Measurements from ENCODE around the gene ARMC8. TPM values are rescaled to one million over a fixed set of nuclear protein-coding genes. Genes with fewer than 3 reads are reported as not detected.

Gene ARMC8
- total RNA-seq, 1 donor from 2014 or later: 46.0 TPM

- Mint-ChIP-seq H3K4me1 (peaks cover 7% of the 10 kb centered on the region), H3K9me3 (peaks cover 3% of the 10 kb centered on the region), H3K27me3 (no peaks in the 10 kb centered on the region), H3K36me3 (ENCODE audit: low read depth) (peaks cover 18% of the 10 kb centered on the region), H3K4me3 (no peak overlapping the region), H3K27ac (no peak overlapping the region)
- no peak for DNase-seq
- intact Hi-C loops (cut with micrococcal nuclease): no loop called here
These were observed 18.4 kb downstream of the ARMC8 start for GRCh38 chr3:138205527-138205926.

GRCh38 chr3:138206196-138206595 is 19.1 kb downstream of the ARMC8 start:
- DNase-seq: no peak
- Mint-ChIP-seq H3K4me1 (peaks cover 7% of the 10 kb centered on the region), H3K27ac (no peak overlapping the region), H3K27me3 (no peaks in the 10 kb centered on the region), H3K36me3 (ENCODE audit: low read depth) (peaks cover 18% of the 10 kb centered on the region), H3K4me3 (no peak overlapping the region), H3K9me3 (peaks cover 3% of the 10 kb centered on the region)
- intact Hi-C loops (cut with micrococcal nuclease): no loop called here

GRCh38 chr3:138210528-138210927 is 23.4 kb downstream of the ARMC8 start:
- H3K4me3 Mint-ChIP-seq: no peak overlapping the region
- no peaks in the 10 kb centered on the region for H3K4me1 Mint-ChIP-seq
- H3K36me3 Mint-ChIP-seq (ENCODE audit: low read depth): peaks cover 17% of the 10 kb centered on the region
- intact Hi-C loops (cut with micrococcal nuclease): no loop called here
- no peaks in the 10 kb centered on the region for H3K27me3 Mint-ChIP-seq
- no peak for DNase-seq
- H3K9me3 Mint-ChIP-seq: peaks cover 3% of the 10 kb centered on the region
- H3K27ac Mint-ChIP-seq: no peak overlapping the region

- no peak overlapping the region for H3K4me3 Mint-ChIP-seq
- peaks cover 4% of the 10 kb centered on the region for H3K4me1 Mint-ChIP-seq
- no peaks in the 10 kb centered on the region for H3K9me3 Mint-ChIP-seq
- H3K27me3 Mint-ChIP-seq: no peaks in the 10 kb centered on the region
- no peak for DNase-seq
- intact Hi-C loops (cut with micrococcal nuclease): no loop called here
- H3K27ac Mint-ChIP-seq: no peak overlapping the region
- peaks cover 20% of the 10 kb centered on the region for H3K36me3 Mint-ChIP-seq (ENCODE audit: low read depth)
These were observed 26.4 kb downstream of the ARMC8 start for GRCh38 chr3:138213398-138214085.

- H3K27me3 Mint-ChIP-seq: no peaks in the 10 kb centered on the region
- no peak overlapping the region for H3K27ac Mint-ChIP-seq
- H3K36me3 Mint-ChIP-seq (ENCODE audit: low read depth): peaks cover 24% of the 10 kb centered on the region
- H3K4me1 Mint-ChIP-seq: peaks cover 17% of the 10 kb centered on the region
- no peak for DNase-seq
- H3K9me3 Mint-ChIP-seq: no peaks in the 10 kb centered on the region
- intact Hi-C loops (cut with micrococcal nuclease): no loop called here
- no peak overlapping the region for H3K4me3 Mint-ChIP-seq
These were observed 32.2 kb downstream of the ARMC8 start for GRCh38 chr3:138219255-138219654.

GRCh38 chr3:138220242-138220641 is 33.1 kb downstream of the ARMC8 start:
- Mint-ChIP-seq H3K4me1 (peaks cover 17% of the 10 kb centered on the region), H3K9me3 (no peaks in the 10 kb centered on the region), H3K36me3 (ENCODE audit: low read depth) (peaks cover 31% of the 10 kb centered on the region), H3K27ac (no peak overlapping the region), H3K4me3 (no peak overlapping the region), H3K27me3 (no peaks in the 10 kb centered on the region)
- no peak for DNase-seq
- intact Hi-C loops (cut with micrococcal nuclease): no loop called here

- no peak for DNase-seq
- H3K9me3 Mint-ChIP-seq: no peaks in the 10 kb centered on the region
- H3K36me3 Mint-ChIP-seq (ENCODE audit: low read depth): peaks cover 36% of the 10 kb centered on the region
- no peaks in the 10 kb centered on the region for H3K27me3 Mint-ChIP-seq
- H3K27ac Mint-ChIP-seq: no peak overlapping the region
- no peak overlapping the region for H3K4me3 Mint-ChIP-seq
- peaks cover 17% of the 10 kb centered on the region for H3K4me1 Mint-ChIP-seq
- intact Hi-C loops (cut with micrococcal nuclease): no loop called here
These were observed 33.7 kb downstream of the ARMC8 start for GRCh38 chr3:138220788-138221187.

- intact Hi-C loops (cut with micrococcal nuclease): no loop called here
- DNase-seq: no peak
- peaks cover 38% of the 10 kb centered on the region for H3K36me3 Mint-ChIP-seq (ENCODE audit: low read depth)
- H3K27ac Mint-ChIP-seq: peak overlapping the region; percentile 60
- H3K27me3 Mint-ChIP-seq: no peaks in the 10 kb centered on the region
- H3K9me3 Mint-ChIP-seq: no peaks in the 10 kb centered on the region
- no peak overlapping the region for H3K4me3 Mint-ChIP-seq
- peaks cover 17% of the 10 kb centered on the region for H3K4me1 Mint-ChIP-seq
These were observed 35.2 kb downstream of the ARMC8 start for GRCh38 chr3:138222131-138222941.

- Mint-ChIP-seq H3K9me3 (no peaks in the 10 kb centered on the region), H3K27me3 (no peaks in the 10 kb centered on the region), H3K36me3 (ENCODE audit: low read depth) (peaks cover 40% of the 10 kb centered on the region), H3K27ac (peak overlapping the region; percentile 60), H3K4me1 (peaks cover 17% of the 10 kb centered on the region), H3K4me3 (no peak overlapping the region)
- intact Hi-C loops (cut with micrococcal nuclease): no loop called here
- no peak for DNase-seq
These were observed 35.8 kb downstream of the ARMC8 start for GRCh38 chr3:138222942-138223287.

- H3K4me3 Mint-ChIP-seq: no peak overlapping the region
- peaks cover 55% of the 10 kb centered on the region for H3K36me3 Mint-ChIP-seq (ENCODE audit: low read depth)
- no peak for DNase-seq
- no peaks in the 10 kb centered on the region for H3K27me3 Mint-ChIP-seq
- H3K4me1 Mint-ChIP-seq: peaks cover 6% of the 10 kb centered on the region
- H3K9me3 Mint-ChIP-seq: no peaks in the 10 kb centered on the region
- no peak overlapping the region for H3K27ac Mint-ChIP-seq
- intact Hi-C loops (cut with micrococcal nuclease): no loop called here
These were observed 40.5 kb downstream of the ARMC8 start for GRCh38 chr3:138227650-138228049.

GRCh38 chr3:138230525-138230924 is 43.4 kb downstream of the ARMC8 start:
- no peak for DNase-seq
- peaks cover 8% of the 10 kb centered on the region for H3K4me1 Mint-ChIP-seq
- H3K27me3 Mint-ChIP-seq: no peaks in the 10 kb centered on the region
- intact Hi-C loops (cut with micrococcal nuclease): loop anchor here (5.0 kb wide), 1 partner anchor 43 kb away; the partner anchor contains the start of gene ARMC8
- no peak overlapping the region for H3K4me3 Mint-ChIP-seq
- H3K9me3 Mint-ChIP-seq: no peaks in the 10 kb centered on the region
- H3K27ac Mint-ChIP-seq: no peak overlapping the region
- peaks cover 43% of the 10 kb centered on the region for H3K36me3 Mint-ChIP-seq (ENCODE audit: low read depth)

GRCh38 chr3:138232705-138233364 is 45.7 kb downstream of the ARMC8 start:
- Mint-ChIP-seq H3K27me3 (no peaks in the 10 kb centered on the region), H3K4me3 (no peak overlapping the region), H3K9me3 (no peaks in the 10 kb centered on the region), H3K27ac (no peak overlapping the region), H3K4me1 (peaks cover 8% of the 10 kb centered on the region), H3K36me3 (ENCODE audit: low read depth) (peaks cover 41% of the 10 kb centered on the region)
- no peak for DNase-seq
- intact Hi-C loops (cut with micrococcal nuclease): loop anchor here (5.0 kb wide), 1 partner anchor 46 kb away; the partner anchor contains the start of gene ARMC8

- H3K4me3 Mint-ChIP-seq: no peak overlapping the region
- intact Hi-C loops (cut with micrococcal nuclease): loop anchor here (5.0 kb wide), 1 partner anchor 47 kb away; the partner anchor contains the start of gene ARMC8
These were observed 47.5 kb downstream of the ARMC8 start for GRCh38 chr3:138234401-138235179.

More at GRCh38 chr3:138234401-138235179, 47.5 kb downstream of the ARMC8 start:
- Mint-ChIP-seq H3K9me3 (no peaks in the 10 kb centered on the region), H3K27me3 (no peaks in the 10 kb centered on the region), H3K36me3 (ENCODE audit: low read depth) (peaks cover 33% of the 10 kb centered on the region), H3K4me1 (peaks cover 8% of the 10 kb centered on the region), H3K27ac (no peak overlapping the region)
- DNase-seq: no peak

Data from activated CD4-positive, alpha-beta T cell treated with anti-CD3 and anti-CD28 coated beads, Interleukin-2, amount 10 ng/mL, durations not matched to agents 24 days and 14 days (primary cell).